ENCODE results near the gene SLC22A16. TPM values are rescaled to one million over a fixed set of nuclear protein-coding genes. Genes with fewer than 3 reads are reported as not detected.

The SLC22A16 gene
- total RNA-seq, 1 donor from 2014 or later, result not detected

DNA sequence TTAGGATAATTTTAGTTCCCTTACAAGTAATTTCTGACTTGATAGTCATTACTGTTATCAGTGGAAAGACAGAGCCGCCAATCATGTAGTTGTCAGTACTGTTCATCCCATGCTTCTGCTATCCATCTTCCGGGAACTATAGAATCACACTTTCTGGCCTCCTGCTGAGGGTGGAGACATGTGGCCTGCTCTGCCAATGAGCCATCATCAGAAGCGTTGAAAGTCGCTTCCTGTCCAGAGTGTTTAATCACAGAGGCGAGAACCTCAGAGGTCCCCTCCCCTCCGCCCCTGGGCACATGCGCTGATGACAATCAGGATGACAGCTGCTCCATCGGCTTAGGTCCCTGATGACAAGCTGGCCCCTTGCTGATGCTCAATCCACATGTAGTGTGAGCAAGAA is 64.1 kb downstream of the SLC22A16 start:
- Mint-ChIP-seq H3K9me3 (no peaks in the 10 kb centered on the region), H3K36me3 (no peaks in the 10 kb centered on the region), H3K4me3 (no peak overlapping the region), H3K4me1 (no peaks in the 10 kb centered on the region), H3K27me3 (ENCODE audit: low read depth) (peaks cover 9% of the 10 kb centered on the region), H3K27ac (no peak overlapping the region)
- DNase-seq (ENCODE audit: low spot score in 2 of 2, unreplicated experiment in 2 of 2), result no peak
- TF ChIP-seq, protein P1, sequence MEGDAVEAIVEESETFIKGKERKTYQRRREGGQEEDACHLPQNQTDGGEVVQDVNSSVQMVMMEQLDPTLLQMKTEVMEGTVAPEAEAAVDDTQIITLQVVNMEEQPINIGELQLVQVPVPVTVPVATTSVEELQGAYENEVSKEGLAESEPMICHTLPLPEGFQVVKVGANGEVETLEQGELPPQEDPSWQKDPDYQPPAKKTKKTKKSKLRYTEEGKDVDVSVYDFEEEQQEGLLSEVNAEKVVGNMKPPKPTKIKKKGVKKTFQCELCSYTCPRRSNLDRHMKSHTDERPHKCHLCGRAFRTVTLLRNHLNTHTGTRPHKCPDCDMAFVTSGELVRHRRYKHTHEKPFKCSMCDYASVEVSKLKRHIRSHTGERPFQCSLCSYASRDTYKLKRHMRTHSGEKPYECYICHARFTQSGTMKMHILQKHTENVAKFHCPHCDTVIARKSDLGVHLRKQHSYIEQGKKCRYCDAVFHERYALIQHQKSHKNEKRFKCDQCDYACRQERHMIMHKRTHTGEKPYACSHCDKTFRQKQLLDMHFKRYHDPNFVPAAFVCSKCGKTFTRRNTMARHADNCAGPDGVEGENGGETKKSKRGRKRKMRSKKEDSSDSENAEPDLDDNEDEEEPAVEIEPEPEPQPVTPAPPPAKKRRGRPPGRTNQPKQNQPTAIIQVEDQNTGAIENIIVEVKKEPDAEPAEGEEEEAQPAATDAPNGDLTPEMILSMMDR (IDR thresholded peaks at IDR 0.05; ENCODE audit: unreplicated experiment), result no peak

DNA sequence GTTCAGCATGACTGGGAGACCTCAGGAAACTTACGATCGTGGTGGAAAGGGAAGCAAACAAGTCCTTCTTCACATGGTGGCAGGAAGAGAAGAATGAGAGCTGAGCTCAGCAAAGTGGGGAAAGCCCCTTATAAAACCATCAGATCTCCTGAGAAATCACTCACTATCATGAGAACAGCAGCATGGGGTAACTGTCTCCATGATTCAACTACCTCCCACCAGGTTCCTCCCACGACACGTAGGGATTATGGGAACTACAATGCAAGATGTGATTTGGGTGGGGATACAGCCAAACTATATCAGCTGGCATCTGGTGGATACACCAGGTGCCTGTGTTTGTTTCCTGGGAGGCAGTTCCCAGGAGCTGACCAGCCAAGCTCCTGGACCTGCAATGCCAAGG is 65.9 kb downstream of the SLC22A16 start:
- H3K27ac Mint-ChIP-seq, result no peak overlapping the region
- H3K36me3 Mint-ChIP-seq, result no peaks in the 10 kb centered on the region
- no peak overlapping the region for H3K4me3 Mint-ChIP-seq
- TF ChIP-seq, protein P1 (IDR thresholded peaks at IDR 0.05; ENCODE audit: unreplicated experiment), result no peak
- no peak for DNase-seq (ENCODE audit: low spot score in 2 of 2, unreplicated experiment in 2 of 2)
- H3K27me3 Mint-ChIP-seq (ENCODE audit: low read depth), result peaks cover 7% of the 10 kb centered on the region
- H3K4me1 Mint-ChIP-seq, result no peaks in the 10 kb centered on the region
- no peaks in the 10 kb centered on the region for H3K9me3 Mint-ChIP-seq

DNA sequence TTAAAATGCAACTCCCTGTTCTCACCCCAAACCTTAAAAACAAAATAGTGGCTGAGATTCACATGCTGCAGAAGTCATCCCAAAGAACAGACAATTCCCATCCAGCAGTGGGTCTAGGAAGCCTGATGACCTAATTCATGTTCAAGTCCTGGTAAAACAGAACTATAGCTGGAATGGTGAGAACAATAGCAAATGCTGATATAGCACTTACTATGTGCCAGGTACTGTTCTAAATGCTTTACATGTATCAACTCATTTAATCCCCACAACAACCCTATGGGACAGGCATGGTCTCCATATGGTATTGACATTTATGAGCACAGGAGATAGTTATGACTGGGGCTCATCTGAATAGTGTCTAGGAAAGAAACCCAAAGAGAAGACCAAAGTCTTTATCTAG is 66.6 kb downstream of the SLC22A16 start:
- Mint-ChIP-seq H3K4me3 (no peak overlapping the region), H3K27ac (no peak overlapping the region), H3K36me3 (no peaks in the 10 kb centered on the region), H3K4me1 (no peaks in the 10 kb centered on the region), H3K27me3 (ENCODE audit: low read depth) (peaks cover 7% of the 10 kb centered on the region), H3K9me3 (no peaks in the 10 kb centered on the region)
- TF ChIP-seq, protein P1 (IDR thresholded peaks at IDR 0.05; ENCODE audit: unreplicated experiment), result no peak
- DNase-seq (ENCODE audit: low spot score in 2 of 2, unreplicated experiment in 2 of 2), result no peak

DNA sequence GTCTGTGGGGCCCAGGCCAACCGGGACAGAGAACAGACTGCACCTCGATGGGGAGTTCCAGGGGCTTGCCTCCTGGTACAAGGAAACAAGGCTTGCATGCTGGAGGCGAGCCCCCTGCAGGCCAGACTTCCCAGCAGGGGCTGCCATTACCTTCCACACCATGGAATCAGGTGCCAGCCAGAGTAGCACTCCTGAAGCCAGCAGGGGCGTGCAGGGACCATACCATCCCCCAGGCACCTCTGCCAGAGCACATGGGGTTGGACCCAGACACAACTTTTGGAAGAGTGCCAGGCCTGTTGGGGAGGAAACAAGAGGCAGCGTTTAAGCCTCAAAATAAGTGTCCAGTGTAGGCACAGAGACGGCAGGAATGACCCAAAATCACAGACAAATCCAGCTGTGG is 67.5 kb downstream of the SLC22A16 start:
- Mint-ChIP-seq H3K27me3 (ENCODE audit: low read depth) (peaks cover 7% of the 10 kb centered on the region), H3K36me3 (no peaks in the 10 kb centered on the region), H3K4me1 (no peaks in the 10 kb centered on the region), H3K4me3 (no peak overlapping the region), H3K9me3 (no peaks in the 10 kb centered on the region), H3K27ac (no peak overlapping the region)
- TF ChIP-seq, protein P1 (IDR thresholded peaks at IDR 0.05; ENCODE audit: unreplicated experiment), result no peak
- no peak for DNase-seq (ENCODE audit: low spot score in 2 of 2, unreplicated experiment in 2 of 2)

DNA sequence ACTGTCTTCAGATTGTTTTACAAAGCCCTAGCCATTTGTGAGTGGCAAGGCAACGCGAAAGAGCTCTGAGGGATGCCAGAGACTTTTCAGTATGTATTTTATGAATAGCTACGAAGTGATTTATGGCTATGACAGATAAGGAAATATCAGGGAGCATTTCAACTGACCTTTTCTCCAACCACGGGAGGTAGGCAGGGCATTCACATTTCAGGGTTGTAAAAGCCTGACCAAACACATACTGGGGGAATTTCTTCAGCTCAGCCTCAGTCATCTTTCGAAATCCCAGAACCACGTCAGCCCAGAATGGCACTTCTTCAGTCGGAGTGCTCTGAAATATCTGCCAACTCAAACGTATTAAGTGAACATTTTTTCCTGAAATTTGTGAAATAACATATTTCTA is 71.8 kb downstream of the SLC22A16 start:
- Mint-ChIP-seq H3K4me3 (no peak overlapping the region), H3K9me3 (no peaks in the 10 kb centered on the region), H3K27me3 (ENCODE audit: low read depth) (no peaks in the 10 kb centered on the region), H3K27ac (no peak overlapping the region), H3K4me1 (no peaks in the 10 kb centered on the region), H3K36me3 (no peaks in the 10 kb centered on the region)
- no peak for DNase-seq (ENCODE audit: low spot score in 2 of 2, unreplicated experiment in 2 of 2)
- TF ChIP-seq, protein P1 (IDR thresholded peaks at IDR 0.05; ENCODE audit: unreplicated experiment), result no peak

DNA sequence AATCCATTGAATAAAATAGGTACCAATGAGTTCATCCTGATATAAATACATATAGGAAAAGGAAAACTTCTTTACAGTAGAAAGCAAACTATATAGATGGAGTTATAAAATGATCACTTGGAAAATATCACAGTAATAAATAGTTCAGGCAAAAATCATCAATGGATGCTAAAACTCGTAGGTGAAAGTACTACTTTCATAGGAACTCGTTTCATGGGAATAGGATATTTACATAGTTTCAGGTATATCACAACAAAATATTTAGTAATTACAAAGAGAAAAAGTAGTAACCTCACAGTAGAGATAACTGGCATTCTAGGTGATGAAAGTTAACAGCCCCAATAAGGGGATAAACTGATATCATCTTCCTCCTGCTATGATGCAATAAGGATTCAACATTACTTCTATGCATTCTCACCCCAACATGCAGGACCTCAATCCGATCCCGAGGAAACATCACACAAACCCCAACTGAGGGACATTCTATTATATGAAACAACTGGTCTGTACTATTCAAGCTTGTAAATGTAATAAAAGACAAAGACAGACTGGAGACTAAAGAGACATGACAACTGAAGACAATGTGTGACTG is 74.7 kb downstream of the SLC22A16 start:
- H3K36me3 Mint-ChIP-seq, result no peaks in the 10 kb centered on the region
- TF ChIP-seq, protein P1 (IDR thresholded peaks at IDR 0.05; ENCODE audit: unreplicated experiment), result no peak
- H3K9me3 Mint-ChIP-seq, result no peaks in the 10 kb centered on the region
- peaks cover 2% of the 10 kb centered on the region for H3K4me1 Mint-ChIP-seq
- no peaks in the 10 kb centered on the region for H3K27me3 Mint-ChIP-seq (ENCODE audit: low read depth)
- no peak overlapping the region for H3K4me3 Mint-ChIP-seq
- DNase-seq (ENCODE audit: low spot score in 2 of 2, unreplicated experiment in 2 of 2), result no peak
- no peak overlapping the region for H3K27ac Mint-ChIP-seq
